Transverse colon (tissue), 4 donors: ENCODE data around the gene SVOP. TPM values are rescaled to one million over a fixed set of nuclear protein-coding genes. Genes with fewer than 3 reads are reported as not detected.
"Not testable (repeated sequence)": the region's sequence is repeated elsewhere in the genome, so short reads cannot be mapped to it uniquely, and the experiment has no call there.

Experiments used
- DNase-seq: peaks from one replicate; pipeline ENCODE4 v3.0.0-alpha.2; 2019
- H3K27ac ChIP-seq, 4 donors: fragments of 200-600 bp; sonication (generic); 2 replicates each; pipeline ENCODE4 v1.5.1; 2016 to 2018; ENCODE audit warnings: inconsistent platforms in 4 of 4
- H3K27me3 ChIP-seq: fragments of 200-600 bp; sonication (generic); 2 replicates; pipeline ENCODE4 v1.5.1; 2017; ENCODE audit warnings: inconsistent platforms
- H3K36me3 ChIP-seq, 4 donors: fragments of 200-600 bp; sonication (generic); 2 replicates each; pipeline ENCODE4 v1.5.1; 2017 to 2019; ENCODE audit warnings: inconsistent platforms in 4 of 4
- H3K4me1 ChIP-seq, 4 donors: fragments of 200-600 bp; sonication (generic); 2 replicates each; pipeline ENCODE4 v1.5.1; 2017 to 2020; ENCODE audit warnings: inconsistent platforms in 4 of 4
- H3K4me3 ChIP-seq, 4 donors: fragments of 200-600 bp; sonication (generic); 1 replicate in 1 of 4; 2 replicates in 3 of 4; pipeline versions ENCODE4 v1.5.1 to v1.6.1; 2017 to 2019; ENCODE audit warnings: inconsistent platforms in 4 of 4
- H3K9me3 ChIP-seq, 2 donors: fragments of 200-600 bp; sonication (generic); 2 replicates each; pipeline ENCODE4 v1.5.1; 2017 to 2019; ENCODE audit warnings: inconsistent platforms in 2 of 2
- CTCF ChIP-seq, 5 experiments: fragments of 200-600 bp in 3 of 5; fragments of 450-650 bp in 2 of 5; sonication (generic) in 3 of 5; IDR thresholded peaks; 1 replicate in 2 of 5; 2 replicates in 3 of 5; pipeline ENCODE4 v1.5.1; 2016 to 2017; ENCODE audit warnings: antibody characterized with exemption in 5 of 5, inconsistent platforms in 3 of 5, mild to moderate bottlenecking in 2 of 5, moderate library complexity in 1 of 5
- EP300 ChIP-seq: sonication (generic); formaldehyde crosslinking; IDR thresholded peaks from one replicate; pipeline ENCODE4 v1.6.1; 2017; ENCODE audit warnings: antibody characterized with exemption, low read depth
- POLR2A ChIP-seq: fragments of 450-650 bp; IDR thresholded peaks from one replicate; pipeline ENCODE4 v1.6.1; 2016; ENCODE audit warnings: antibody characterized with exemption, mild to moderate bottlenecking, moderate library complexity
- POLR2AphosphoS5 ChIP-seq, 3 donors: sonication (generic); formaldehyde crosslinking; IDR thresholded peaks; one replicate each; pipeline ENCODE4 v1.6.1; 2016; ENCODE audit warnings: antibody characterized with exemption in 3 of 3
- WGBS, 2 donors: methylation state at CpG; one replicate each; pipeline ENCODE4 v1.1.5; 2018; ENCODE audit warnings: low coverage in 1 of 2; 5-methylcytosine and 5-hydroxymethylcytosine counted together
- in situ Hi-C, 4 donors: fragments of 200-750 bp; cut with MboI; loops; one replicate each; pipeline versions ENCODE4 v1.15.0 to v1.15.1; 2017; ENCODE audit warnings: low sequenced_read_pairs in 3 of 4, low pct_ligation_motif_present in 1 of 4, low pct_unique_long_range_greater_than_20kb in 1 of 4
- intact Hi-C: fragments of 100-400 bp; cut with DNase I; formaldehyde crosslinking; loops from one replicate; pipeline ENCODE4 v1.15.1; 2023; ENCODE audit warnings: low total_unique reads
- total RNA-seq, 4 donors: library from RNA; depleted of rRNA; stranded (reverse); fragments of >200 nt; gene quantifications; one replicate each; pipeline ENCODE4 v1.1.0, GENCODE V29; 2016

Gene SVOP
- total RNA-seq, 4 donors from 2014 or later: 0.16 to 0.55 TPM; not detected in 2

- peaks cover 0 to 26% (median 8%) of the 10 kb centered on the region in 4 donors for H3K36me3 ChIP-seq
- no peak for DNase-seq
- in situ Hi-C loops: no loop called here
- no peak overlapping the region for H3K4me3 ChIP-seq
- WGBS, 2 donors: 86% methylated on average over 3 of the region's 3 CpGs
- no peaks in the 10 kb centered on the region for H3K9me3 ChIP-seq
- peaks cover 11 to 24% (median 13%) of the 10 kb centered on the region in 4 donors for H3K4me1 ChIP-seq
- TF ChIP-seq CTCF (IDR thresholded peaks at IDR 0.05) (no peak), POLR2AphosphoS5 (IDR thresholded peaks at IDR 0.05) (no peak), EP300 (no peak), POLR2A (no peak)
- no peaks in the 10 kb centered on the region for H3K27me3 ChIP-seq
- H3K27ac ChIP-seq: no peak overlapping the region
- intact Hi-C loops: no loop called here
These were observed 36.0 kb upstream of the SVOP start for GRCh38 chr12:109056891-109057290.

- intact Hi-C loops (no loop called here), in situ Hi-C loops (no loop called here)
- Histone ChIP-seq H3K36me3 (peaks cover 0 to 23% (median 6%) of the 10 kb centered on the region in 4 donors), H3K4me3 (no peak overlapping the region), H3K27me3 (no peaks in the 10 kb centered on the region), H3K4me1 (peaks cover 11 to 28% (median 15%) of the 10 kb centered on the region in 4 donors), H3K27ac (peak overlapping the region; percentile 90 to 96 (median 92)), H3K9me3 (no peaks in the 10 kb centered on the region)
- TF ChIP-seq POLR2A (no peak), EP300 (no peak), POLR2AphosphoS5 (IDR thresholded peaks at IDR 0.05) (no peak), CTCF (IDR thresholded peaks at IDR 0.05) (no peak)
- no peak for DNase-seq
These were observed 33.7 kb upstream of the SVOP start for GRCh38 chr12:109054520-109054919.

- not testable (repeated sequence) for DNase-seq
These were observed 33.3 kb upstream of the SVOP start for GRCh38 chr12:109054124-109054513.

GRCh38 chr12:109053382-109054123, 32.7 kb upstream of the SVOP start:
- Histone ChIP-seq H3K27ac (peak overlapping the region; percentile 90 to 96 (median 92)), H3K4me1 (peaks cover 14 to 36% (median 17%) of the 10 kb centered on the region in 4 donors), H3K4me3 (peak overlapping the region; percentile 76 to 100 (median 88)), H3K9me3 (no peaks in the 10 kb centered on the region), H3K27me3 (no peaks in the 10 kb centered on the region), H3K36me3 (peaks cover 0 to 13% (median 4%) of the 10 kb centered on the region in 4 donors)
- 0 to 13% methylated on average over 3 to 9 of the region's 9 CpGs for WGBS, 2 donors
- DNase-seq: no peak
- in situ Hi-C loops: no loop called here
- TF ChIP-seq CTCF (IDR thresholded peaks at IDR 0.05) (no peak), POLR2AphosphoS5 (IDR thresholded peaks at IDR 0.05) (no peak), EP300 (no peak), POLR2A (peak; percentile 18)
- intact Hi-C loops: loop anchor here (2.0 kb wide), 2 partner anchors 325 to 493 kb away; partner anchors contain the start of gene SART3

More at GRCh38 chr12:109054124-109054513, 33.3 kb upstream of the SVOP start:
- Histone ChIP-seq H3K27ac (peak overlapping the region; percentile 90 to 96 (median 92)), H3K4me1 (peaks cover 14 to 32% (median 17%) of the 10 kb centered on the region in 4 donors), H3K36me3 (peaks cover 0 to 19% (median 4%) of the 10 kb centered on the region in 4 donors), H3K4me3 (peak overlapping the region in 3 of 4 donors; percentile 76 to 100 (median 78))
- in situ Hi-C loops, intact Hi-C loops, H3K27me3 ChIP-seq, H3K9me3 ChIP-seq: not testable (repeated sequence)
- 67 to 68% methylated on average over 3 to 4 of the region's 4 CpGs for WGBS, 2 donors
